ENCODE data around the gene CASZ1.

The CASZ1 gene

GRCh38 chr1:10791105-10791951, 5.1 kb downstream of the CASZ1 start:
- DNase-seq: no peak

GRCh38 chr1:10789803-10790702, 6.4 kb downstream of the CASZ1 start:
- DNase-seq: no peak

- DNase-seq: no peak
Measured at GRCh38 chr1:10789047-10789791, 7.2 kb downstream of the CASZ1 start.

GRCh38 chr1:10788592-10789006, 7.8 kb downstream of the CASZ1 start:
- no peak for DNase-seq

- no peak for DNase-seq
Measured at GRCh38 chr1:10787286-10787685, 9.2 kb downstream of the CASZ1 start.

- DNase-seq: no peak
Measured at GRCh38 chr1:10785728-10786638, 10.5 kb downstream of the CASZ1 start.

GRCh38 chr1:10784998-10785727, 11.3 kb downstream of the CASZ1 start:
- DNase-seq: no peak

- no peak for DNase-seq
Measured at GRCh38 chr1:10782491-10783244, 13.8 kb downstream of the CASZ1 start.

- DNase-seq: no peak
Measured at GRCh38 chr1:10781137-10781536, 15.3 kb downstream of the CASZ1 start.

- DNase-seq: no peak
Measured at GRCh38 chr1:10779841-10780240, 16.6 kb downstream of the CASZ1 start.

- DNase-seq: no peak
Measured at GRCh38 chr1:10779201-10779600, 17.2 kb downstream of the CASZ1 start.

- DNase-seq: no peak
Measured at GRCh38 chr1:10778640-10779039, 17.8 kb downstream of the CASZ1 start.

GRCh38 chr1:10777749-10778574, 18.5 kb downstream of the CASZ1 start:
- DNase-seq: no peak

- DNase-seq: no peak
Measured at GRCh38 chr1:10776190-10776905, 20.1 kb downstream of the CASZ1 start.

- DNase-seq: no peak
Measured at GRCh38 chr1:10775763-10776162, 20.7 kb downstream of the CASZ1 start.

- no peak for DNase-seq
Measured at GRCh38 chr1:10774615-10775310, 21.7 kb downstream of the CASZ1 start.

GRCh38 chr1:10773851-10774614, 22.4 kb downstream of the CASZ1 start:
- no peak for DNase-seq
